HG03354 (cell line): ENCODE measurements around the gene PALLD.
"Not testable (repeated sequence)": the region's sequence is repeated elsewhere in the genome, so short reads cannot be mapped to it uniquely, and the experiment has no call there.

Source experiments
- ATAC-seq: cut with Tn5 transposase; IDR thresholded peaks from one replicate; pipeline ENCODE4 v1.9.1; 2021; ENCODE audit warnings: mild to moderate bottlenecking; ENCODE audit not compliant: unreplicated experiment, poor library complexity, severe bottlenecking

PALLD gene

DNA sequence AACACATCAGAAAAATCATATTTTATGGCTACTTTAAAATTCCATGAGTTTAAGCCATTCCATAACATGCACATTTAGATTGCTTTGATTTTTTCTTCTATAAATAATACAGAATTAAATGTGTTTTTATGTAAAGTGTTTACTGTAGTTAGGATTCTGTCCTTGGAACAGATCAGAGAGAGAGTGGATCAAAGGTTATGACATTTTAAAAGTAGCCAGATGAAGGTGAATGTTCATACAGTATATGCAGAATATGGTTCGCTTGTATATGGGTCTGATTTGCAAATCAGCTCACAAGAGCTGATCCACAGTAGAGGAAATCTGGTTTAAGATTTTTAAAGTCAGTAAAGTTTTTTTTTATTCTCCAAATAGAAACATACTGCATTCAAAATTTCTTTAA lies 7.2 kb upstream of the PALLD start:
- ATAC-seq, result no peak

DNA sequence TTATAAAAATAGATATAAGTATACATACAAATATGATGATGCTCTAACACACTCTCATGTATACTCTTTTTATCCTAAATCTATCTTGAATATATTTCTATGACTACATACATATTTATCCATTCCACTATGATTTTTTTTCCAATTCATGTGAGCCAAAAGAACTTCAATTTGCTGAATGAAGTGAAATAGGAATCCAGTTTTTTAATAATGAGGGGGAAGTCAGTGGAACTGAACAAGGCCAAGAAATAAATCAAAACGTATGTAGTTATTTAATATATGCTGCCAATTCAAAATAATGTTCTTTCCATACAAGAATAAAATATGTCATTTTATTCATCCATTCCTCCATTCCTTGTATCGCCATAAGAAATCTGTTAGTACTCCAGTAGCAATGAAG lies 6.1 kb upstream of the PALLD start:
- no peak for ATAC-seq

DNA sequence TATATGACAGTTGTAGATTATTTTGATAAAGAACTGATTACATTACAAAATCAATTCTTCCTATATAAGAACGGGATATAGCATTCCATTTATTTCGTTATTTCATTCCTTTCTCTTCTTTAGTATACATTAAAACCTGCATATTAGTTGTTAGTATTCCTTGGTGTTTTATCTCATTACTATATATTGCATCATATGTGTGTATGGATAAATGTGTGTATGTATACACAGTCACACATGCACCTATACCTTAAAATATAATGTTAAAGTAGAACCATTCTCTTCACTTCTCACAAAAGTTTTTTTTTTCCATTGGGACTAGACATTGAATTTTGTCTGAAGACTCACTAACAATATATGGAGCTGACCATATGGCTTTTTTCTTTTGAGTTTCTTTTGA lies 5.3 kb upstream of the PALLD start:
- ATAC-seq, result no peak

DNA sequence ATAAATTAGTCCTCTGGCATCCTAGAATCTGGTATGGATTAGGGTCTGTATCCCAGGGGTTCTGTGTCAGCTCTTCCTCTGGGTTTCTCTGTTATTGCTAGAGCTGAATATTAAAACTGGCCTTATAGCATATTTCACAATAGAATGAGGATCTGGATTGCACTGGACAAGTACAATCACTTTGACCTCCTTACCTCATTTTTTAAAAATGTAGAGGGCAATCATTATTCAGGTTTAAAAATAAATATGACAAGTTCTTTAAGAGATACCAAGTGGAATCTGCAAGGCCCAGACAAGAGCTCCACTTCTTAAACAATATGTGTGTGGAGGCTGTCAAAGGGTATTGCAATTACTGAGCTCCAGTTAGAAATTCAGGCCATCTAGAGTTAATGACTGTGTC lies 1.4 kb downstream of the PALLD start:
- no peak for ATAC-seq

DNA sequence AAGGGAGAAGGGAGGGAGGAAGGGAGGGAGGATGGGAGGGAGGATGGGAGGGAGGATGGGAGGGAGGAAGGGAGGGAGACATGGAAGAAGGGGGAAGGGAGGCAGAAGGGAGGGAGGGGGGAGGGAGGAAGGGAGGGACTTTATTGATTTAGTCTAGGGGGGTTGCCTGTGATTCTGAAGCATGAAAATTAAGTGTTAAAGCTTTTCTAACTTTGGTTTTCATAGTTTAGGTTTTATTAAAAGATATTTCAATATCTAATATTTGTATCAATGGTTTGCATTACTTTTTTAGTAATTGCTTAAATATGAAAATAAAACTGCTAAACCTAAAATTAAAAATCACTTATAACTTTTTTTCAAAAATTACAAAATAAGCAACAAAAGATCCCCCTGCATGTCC lies 2.4 kb downstream of the PALLD start:
- ATAC-seq, result no peak

DNA sequence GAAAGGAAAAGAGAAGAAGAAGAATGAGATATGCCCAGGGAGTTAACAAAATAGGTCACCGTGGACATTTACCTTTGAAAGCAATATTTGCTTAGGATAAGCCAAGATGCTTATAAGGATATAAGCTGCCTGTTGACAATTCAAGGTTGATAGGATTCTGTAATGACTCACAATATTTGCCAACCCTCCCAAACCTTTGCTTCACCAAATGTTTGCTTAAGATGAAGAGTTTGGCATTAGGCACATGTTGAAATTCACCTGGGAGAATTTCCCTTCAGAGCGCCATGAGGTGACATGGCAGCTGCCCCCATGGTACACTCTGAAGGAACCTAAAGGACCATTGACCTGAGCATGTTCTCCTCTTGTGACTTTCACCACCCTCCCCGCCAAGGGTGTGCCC lies 4.6 kb downstream of the PALLD start:
- ATAC-seq, result no peak

DNA sequence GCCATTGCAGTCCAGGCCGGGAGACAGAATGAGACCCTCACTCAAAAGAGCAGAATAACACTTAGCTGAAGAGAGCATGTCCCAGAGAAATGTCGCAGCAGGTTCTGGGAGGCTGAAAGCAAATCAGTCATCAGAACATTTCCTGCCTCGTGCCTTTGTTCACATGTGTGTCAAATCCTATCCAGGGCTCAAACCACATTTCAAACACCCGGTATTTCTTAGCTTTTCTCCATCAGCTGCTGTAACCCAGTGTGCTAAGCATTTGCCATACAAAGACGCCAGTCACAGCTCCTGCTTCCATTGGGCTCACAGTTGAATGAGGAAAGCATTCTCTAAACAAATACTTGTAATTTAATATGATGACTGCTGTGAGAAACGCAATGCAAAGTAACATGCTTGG lies 6.0 kb downstream of the PALLD start:
- no peak for ATAC-seq

DNA sequence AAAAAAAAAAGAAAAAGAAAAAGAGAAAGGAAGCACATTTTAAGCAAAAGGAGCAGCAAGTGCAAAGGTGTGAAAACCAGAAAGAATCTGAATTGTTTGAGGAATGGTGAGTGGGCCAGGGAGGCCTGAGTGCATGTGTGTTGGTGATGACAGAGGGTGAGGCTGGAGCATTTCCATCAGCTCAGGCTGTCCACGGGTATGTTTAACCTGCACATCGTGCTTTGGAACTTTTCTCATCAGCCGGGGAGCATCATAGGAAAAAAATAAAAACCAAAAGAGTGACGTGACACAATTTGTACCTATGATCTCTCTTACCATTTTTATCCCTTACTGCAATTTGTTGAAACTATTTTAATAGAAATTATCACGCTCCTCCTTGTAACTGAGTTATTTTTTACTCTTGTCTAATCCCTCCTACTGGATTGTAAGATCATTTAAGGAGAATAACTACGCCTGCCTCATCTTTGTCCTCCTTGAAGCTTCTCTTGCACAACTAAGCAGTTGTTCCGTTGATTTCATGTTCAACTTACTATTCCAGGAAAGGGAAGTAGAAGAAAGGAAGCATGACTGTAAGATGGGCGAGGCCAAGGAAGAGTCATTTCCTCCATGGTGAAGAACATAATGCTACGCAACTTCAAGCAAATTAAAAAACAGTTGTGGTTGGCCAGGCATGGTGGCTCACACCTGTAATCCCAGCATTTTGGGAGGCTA lies 7.0 kb downstream of the PALLD start:
- ATAC-seq, result no peak

DNA sequence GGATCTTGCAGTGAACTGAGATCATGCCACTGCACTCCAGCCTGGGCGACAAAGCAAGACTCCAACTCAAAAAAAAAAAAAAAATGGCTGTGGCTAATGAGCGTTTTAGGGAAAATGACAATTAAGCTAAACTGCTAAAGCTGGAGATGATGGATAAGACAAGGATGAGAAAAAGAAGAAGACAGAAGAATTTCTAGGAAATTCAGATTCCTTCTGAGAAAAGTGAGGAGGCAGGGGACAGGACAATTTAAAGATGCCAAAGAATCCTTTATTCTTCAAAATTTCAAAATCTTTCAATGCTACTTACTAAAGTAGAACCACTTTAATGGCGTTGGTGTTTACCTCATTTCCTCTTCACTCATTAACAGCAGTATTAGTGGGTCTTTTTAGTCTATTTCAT lies 7.7 kb downstream of the PALLD start:
- no peak for ATAC-seq

DNA sequence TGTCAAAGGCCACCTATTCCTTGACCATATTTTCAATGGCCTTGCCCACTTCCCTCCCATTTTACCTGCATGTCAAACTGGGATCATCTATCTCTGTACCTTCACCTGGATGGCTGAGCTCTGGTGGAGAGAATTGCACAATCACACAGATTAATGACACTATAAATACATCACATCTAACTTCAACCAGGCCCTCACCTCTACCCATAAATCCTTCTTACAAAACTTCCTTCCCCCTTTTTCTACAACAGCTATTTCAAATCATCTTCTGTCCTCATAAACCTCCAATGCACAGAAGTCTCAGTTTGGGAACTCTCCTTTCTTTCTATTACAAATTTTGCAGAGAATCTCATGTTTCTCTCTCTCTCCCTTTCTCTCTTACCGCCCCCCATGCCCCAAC lies 9.2 kb downstream of the PALLD start:
- no peak for ATAC-seq

DNA sequence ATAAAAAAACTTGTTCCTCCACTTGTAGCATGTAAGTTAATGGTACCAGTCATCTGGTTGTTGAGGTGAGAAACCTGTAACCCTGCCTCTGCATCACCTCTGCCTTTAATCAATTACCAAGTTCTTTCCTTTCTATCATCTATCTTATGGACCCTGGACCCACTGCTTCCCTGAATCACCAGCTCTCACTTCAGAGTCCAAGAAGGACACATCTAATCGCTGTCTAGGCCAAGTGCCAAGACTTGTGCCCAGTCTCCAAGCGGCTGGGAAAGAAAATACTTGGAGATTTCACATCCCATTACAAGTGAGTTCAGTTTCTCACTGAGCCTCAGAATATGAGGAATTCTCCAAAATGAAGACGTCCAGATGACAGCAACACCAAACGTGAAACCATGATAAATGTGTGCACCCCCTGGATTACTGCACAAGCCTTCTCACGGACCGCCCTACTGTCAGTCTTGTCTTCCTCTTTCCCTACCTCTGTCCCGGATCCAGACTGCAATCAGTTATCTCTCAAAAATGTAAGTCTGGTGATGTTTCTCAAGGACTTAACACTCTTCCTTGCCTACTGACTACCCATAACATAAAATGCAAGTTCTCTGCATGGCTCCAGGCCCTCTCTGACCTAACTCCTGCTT lies 10.4 kb downstream of the PALLD start:
- ATAC-seq, result no peak

DNA sequence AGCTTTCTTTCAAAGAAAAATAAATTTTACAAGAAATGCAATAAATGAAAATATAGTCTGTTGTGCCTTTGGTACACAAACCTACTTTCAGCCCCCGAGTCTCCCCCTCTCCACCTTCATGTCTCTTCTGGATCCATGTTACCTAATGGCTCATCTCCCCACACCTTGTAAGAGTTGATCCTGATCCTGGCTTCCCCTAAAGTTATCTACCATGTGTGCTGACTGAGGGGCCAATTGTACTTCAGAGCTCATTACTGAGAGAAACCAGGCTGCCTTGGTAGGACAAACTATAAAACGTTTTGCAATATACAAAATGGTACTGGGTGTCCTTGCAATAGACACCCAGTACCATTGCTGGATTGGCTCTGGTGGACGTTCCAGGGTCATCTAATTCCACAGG lies 11.8 kb downstream of the PALLD start:
- no peak for ATAC-seq

DNA sequence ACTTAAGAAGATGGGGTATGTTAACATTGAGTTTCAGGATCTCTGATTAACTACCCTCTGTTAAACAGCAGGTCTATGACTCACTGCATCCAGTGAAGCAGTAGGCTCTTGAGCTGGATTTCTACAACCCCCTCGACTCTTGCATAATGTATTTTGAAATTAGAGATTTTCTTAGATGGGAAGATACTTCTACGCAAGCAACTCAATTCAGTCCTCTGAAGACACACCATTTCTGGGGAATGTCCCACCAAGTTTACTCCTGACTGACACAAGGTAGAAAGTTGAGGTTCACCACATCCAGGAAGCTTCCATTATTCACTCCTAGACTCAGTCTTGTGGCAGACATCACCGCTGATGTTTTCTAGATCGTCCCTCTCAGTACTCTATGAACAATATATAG lies 12.9 kb downstream of the PALLD start:
- no peak for ATAC-seq

DNA sequence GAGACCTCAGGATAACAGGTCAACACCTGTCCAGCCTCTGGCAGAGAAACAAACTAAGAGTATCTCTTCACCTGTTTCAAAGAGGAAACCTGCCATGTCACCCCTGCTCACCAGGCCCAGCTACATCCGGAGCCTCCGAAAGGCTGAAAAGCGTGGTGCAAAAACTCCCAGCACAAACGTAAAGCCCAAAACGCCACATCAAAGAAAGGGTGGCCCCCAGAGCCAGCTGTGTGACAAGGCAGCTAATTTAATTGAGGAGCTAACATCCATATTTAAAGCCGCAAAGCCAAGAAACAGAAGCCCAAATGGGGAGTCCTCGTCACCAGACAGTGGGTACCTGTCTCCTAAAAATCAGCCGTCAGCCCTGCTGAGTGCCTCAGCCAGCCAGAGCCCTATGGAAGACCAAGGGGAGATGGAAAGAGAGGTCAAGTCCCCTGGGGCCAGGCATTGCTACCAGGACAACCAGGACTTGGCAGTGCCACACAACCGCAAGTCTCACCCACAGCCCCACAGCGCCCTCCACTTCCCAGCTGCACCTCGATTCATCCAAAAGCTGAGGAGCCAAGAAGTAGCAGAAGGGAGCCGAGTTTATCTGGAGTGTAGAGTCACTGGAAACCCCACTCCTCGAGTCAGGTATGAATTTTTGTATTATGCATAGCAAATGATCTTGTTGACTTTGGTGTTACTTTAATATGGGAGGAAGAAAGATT lies 15.1 kb downstream of the PALLD start:
- ATAC-seq, result no peak

DNA sequence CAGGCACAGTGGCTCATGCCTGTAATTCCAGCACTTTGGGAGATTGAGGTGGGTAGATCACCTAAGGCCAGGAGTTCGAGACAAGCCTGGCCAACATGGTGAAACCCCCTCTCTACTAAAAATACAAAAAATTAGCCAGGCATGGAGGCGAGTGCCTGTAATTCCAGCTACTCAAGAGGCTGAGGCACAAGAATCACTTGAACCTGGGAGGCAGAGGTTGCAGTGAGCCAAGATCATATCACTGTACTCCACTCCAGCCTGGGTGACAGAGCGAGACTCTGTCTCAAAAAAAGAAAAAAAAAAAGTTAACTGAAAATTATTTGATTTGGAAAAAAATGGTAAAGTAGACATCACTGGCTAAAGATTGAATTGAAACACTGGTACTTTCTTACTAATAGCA lies 17.0 kb downstream of the PALLD start:
- ATAC-seq, result not testable (repeated sequence)

DNA sequence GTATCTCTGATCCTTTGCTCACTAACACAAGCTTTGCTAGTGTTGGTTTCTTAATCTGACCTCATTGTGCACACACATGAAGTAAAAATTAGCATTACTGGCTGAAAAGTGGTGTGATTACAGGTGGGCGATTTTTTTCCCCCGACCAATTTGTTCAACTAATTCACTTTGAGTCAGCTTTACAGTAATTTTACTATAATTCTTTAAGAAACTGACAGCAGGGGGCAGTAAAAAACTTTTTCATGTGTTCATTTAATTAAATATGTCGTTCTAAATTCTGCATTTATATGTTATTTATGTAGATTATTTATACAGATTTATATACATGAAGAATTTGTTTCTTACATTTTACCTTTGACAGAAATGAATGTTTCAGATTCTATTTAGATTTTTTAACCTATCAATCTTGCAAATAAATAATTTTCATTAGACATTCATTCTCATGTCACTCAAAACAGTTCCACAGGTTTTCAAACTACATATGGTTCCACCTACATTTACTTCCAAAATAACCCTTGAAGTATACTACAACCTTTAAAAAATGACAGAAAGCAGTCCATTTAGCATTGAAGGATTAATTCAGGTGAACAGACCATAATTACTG lies 17.5 kb downstream of the PALLD start:
- ATAC-seq, result no peak

DNA sequence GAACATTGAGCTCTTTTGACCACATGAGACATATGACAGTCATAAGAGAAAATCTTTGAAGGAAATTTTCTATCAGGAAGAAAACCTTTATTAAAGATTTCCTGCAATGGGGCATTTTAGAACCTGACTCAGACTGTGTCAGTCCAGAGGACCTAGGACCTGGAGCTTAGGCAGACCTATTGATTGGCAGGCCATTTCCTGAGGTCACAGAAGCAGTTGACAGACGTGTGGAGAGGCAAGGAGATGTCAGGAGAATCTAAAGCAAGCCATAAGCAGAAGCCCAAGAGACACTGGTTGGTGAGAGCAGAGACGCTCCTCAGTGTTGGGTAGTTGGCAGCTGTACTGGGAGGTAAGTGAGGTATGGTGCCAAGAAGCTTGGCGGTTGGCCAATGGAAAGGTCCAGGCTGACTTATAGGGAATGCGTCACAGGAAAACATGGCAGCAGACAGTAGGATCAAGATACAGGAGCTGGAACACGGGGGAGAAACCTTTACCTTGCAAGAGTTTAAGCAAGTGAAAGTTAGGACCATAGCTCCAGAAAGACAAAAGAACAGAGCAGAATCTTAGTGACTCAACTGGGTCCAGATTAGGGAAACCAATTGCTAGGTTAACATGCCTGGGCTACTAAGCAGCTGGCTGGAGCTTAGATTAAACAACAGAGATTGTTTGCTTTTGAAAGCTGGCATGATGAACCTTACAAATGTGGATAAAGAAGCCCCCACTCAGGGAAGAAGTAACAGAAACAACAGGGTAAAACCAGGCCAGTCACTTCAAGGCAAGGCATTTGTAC lies 18.6 kb downstream of the PALLD start:
- no peak for ATAC-seq

DNA sequence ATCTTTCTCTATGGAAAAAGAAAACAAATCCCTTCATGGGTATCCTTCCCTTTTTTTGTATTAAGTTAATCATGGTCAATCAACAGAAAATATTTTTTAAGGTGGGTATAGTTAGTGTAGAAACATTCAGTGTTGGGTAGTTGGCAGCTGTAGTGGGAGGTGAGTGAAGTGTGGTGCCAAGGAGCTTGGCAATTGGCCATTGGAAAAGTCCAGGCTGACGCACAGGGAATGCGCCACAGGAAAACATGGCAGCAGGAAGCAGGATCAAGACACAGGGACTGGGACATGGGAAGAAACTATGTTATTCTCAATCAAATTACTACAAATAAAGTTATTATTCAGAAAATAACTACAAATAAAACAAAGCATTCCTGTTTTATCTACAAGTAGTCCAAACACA lies 20.0 kb downstream of the PALLD start:
- ATAC-seq, result no peak

DNA sequence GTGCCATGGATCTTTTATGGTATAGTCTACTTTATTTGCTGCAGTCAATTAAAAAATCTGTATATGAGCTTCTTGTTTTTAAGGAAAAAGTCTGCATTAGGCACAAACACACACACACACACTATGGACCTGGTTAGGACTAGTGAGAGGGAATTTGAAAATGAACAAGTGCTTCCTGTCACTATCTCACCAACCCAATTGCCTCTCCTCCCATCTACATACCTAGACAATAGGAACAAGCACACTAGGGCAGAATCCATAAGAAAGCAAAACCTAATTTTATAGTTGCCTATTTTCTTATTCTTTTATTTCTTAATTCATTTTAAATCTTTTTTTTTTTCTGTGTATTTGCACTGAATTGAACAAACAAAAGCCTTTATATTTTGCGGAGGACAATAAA lies 22.7 kb downstream of the PALLD start:
- no peak for ATAC-seq

DNA sequence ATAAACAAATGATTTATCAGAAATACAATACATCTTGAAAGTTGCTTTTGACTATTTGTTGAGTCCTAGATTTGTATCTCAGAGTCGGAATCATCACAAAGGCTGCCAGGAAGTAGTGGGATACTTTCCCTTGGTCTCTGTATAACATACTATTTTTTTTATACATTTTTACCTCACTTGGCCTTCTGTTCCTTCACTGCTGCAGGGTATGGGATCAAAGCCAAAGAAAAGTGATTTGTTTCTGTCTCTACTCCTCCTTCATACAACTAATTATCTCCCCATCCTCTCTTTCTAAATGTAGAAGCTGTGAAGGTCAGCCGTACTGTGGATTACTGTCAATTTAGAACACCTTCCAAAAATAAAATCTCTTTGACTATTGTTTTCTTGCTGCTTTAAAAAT lies 24.9 kb downstream of the PALLD start:
- ATAC-seq, result no peak
